T-cell (primary cell): ENCODE results near the gene TFEB. TPM values are rescaled to one million over a fixed set of nuclear protein-coding genes. Genes with fewer than 3 reads are reported as not detected.

Source experiments
- ATAC-seq, 4 experiments: fragments of 200-7000 bp in 3 of 4; fragments of 150-1000 bp in 1 of 4; cut with Tn5 transposase; replicated peaks in 1 of 4; 1 replicate in 3 of 4; 2 replicates in 1 of 4; pipeline ENCODE4 v1.10.0; 2021; ENCODE audit warnings: moderate library complexity in 3 of 4, mild to moderate bottlenecking in 2 of 4, moderate number of reproducible peaks in 1 of 4
- CTCF ChIA-PET, 2 donors: fragments of 300-600 bp; sonication (Branson Sonifier 250); formaldehyde crosslinking; loops; one replicate each; lab custom pipeline; 2022; ENCODE audit warnings: antibody characterized with exemption in 2 of 2; lab: Charles Lee
- POLR2A ChIA-PET, 2 donors: fragments of 300-600 bp; sonication (Branson Sonifier 250); formaldehyde crosslinking; loops; one replicate each; lab custom pipeline; 2022; ENCODE audit warnings: antibody characterized with exemption in 2 of 2; lab: Charles Lee
- DNase-seq, 35 experiments: peaks; one replicate each; pipeline versions ENCODE4 v3.0.0 to v3.0.0-alpha.2; 2013 to 2023
- H3K27ac ChIP-seq: one replicate; pipeline ENCODE4 v1.5.1; 2013; ENCODE audit warnings: low read length
- H3K27me3 ChIP-seq, 2 experiments: replicated peaks in 1 of 2; 1 replicate in 1 of 2; 2 replicates in 1 of 2; pipeline versions ENCODE4 v1.6.1 to v1.7.0; 2013; ENCODE audit warnings: low read length in 1 of 2, mixed read lengths in 1 of 2; ENCODE audit not compliant: control insufficient read depth in 2 of 2, insufficient read depth in 2 of 2; ENCODE audit errors: extremely low read depth in 1 of 2
- H3K36me3 ChIP-seq, 2 donors: 1 replicate in 1 of 2; 2 replicates in 1 of 2; pipeline versions ENCODE4 v1.6.1 to v1.7.0; 2013; ENCODE audit warnings: low read length in 1 of 2; ENCODE audit not compliant: control insufficient read depth in 2 of 2, insufficient read depth in 1 of 2; ENCODE audit errors: extremely low read depth in 1 of 2
- H3K4me1 ChIP-seq, 2 experiments: 1 replicate in 1 of 2; 2 replicates in 1 of 2; pipeline versions ENCODE4 v1.6.1 to v1.7.0; 2013; ENCODE audit warnings: low read length in 2 of 2, mixed read lengths in 1 of 2; ENCODE audit not compliant: insufficient read depth in 2 of 2, control insufficient read depth in 1 of 2; ENCODE audit errors: extremely low read depth in 1 of 2
- H3K4me3 ChIP-seq, 2 donors: 1 replicate in 1 of 2; 2 replicates in 1 of 2; pipeline versions ENCODE4 v1.5.1 to v1.7.0; 2013; ENCODE audit warnings: mild to moderate bottlenecking in 2 of 2, low read length in 1 of 2, moderate library complexity in 1 of 2; ENCODE audit not compliant: control insufficient read depth in 1 of 2; ENCODE audit errors: extremely low read depth in 1 of 2
- H3K9me3 ChIP-seq: 2 replicates; pipeline ENCODE4 v1.7.0; 2013
- H3K27ac Mint-ChIP-seq, 2 donors: one replicate each; pipeline ENCODE4 v1.8.0; 2020 to 2021; ENCODE audit warnings: mild to moderate bottlenecking in 2 of 2, mixed read lengths in 2 of 2
- H3K27me3 Mint-ChIP-seq, 2 donors: one replicate each; pipeline ENCODE4 v1.8.0; 2021 to 2022; ENCODE audit warnings: mixed read lengths in 2 of 2
- H3K36me3 Mint-ChIP-seq: one replicate; pipeline ENCODE4 v1.8.0; 2021; ENCODE audit warnings: mixed read lengths
- H3K4me1 Mint-ChIP-seq, 3 donors: one replicate each; pipeline ENCODE4 v1.8.0; 2020 to 2022; ENCODE audit warnings: mixed read lengths in 3 of 3, mild to moderate bottlenecking in 1 of 3
- H3K4me3 Mint-ChIP-seq, 3 donors: one replicate each; pipeline ENCODE4 v1.8.0; 2020 to 2022; ENCODE audit warnings: mild to moderate bottlenecking in 3 of 3, mixed read lengths in 3 of 3, moderate library complexity in 3 of 3
- H3K9me3 Mint-ChIP-seq, 3 donors: one replicate each; pipeline ENCODE4 v1.8.0; 2020 to 2022; ENCODE audit warnings: mixed read lengths in 3 of 3
- whole genome bisulfite sequencing: methylation state at CpG from one replicate; pipeline ENCODE4 v1.1.5; 2013; ENCODE audit warnings: missing lambda C conversion rate; ENCODE audit not compliant: insufficient coverage; 5-methylcytosine and 5-hydroxymethylcytosine counted together
- total RNA-seq, 35 experiments: library from RNA in 6 of 35; stranded (reverse) in 6 of 35; fragments of 120-200 nt in 1 of 35; gene quantifications; one replicate each; pipeline versions ENCODE4 v1.2.1 to v1.2.4 and lab custom pipeline; 2013 to 2026

TFEB gene
- total RNA-seq, 5 donors from 2014 or later (not counting 1 experiment from before 2014, with no cell fraction given), result 18.9 to 28.1 (median 19.5) TPM

DNA sequence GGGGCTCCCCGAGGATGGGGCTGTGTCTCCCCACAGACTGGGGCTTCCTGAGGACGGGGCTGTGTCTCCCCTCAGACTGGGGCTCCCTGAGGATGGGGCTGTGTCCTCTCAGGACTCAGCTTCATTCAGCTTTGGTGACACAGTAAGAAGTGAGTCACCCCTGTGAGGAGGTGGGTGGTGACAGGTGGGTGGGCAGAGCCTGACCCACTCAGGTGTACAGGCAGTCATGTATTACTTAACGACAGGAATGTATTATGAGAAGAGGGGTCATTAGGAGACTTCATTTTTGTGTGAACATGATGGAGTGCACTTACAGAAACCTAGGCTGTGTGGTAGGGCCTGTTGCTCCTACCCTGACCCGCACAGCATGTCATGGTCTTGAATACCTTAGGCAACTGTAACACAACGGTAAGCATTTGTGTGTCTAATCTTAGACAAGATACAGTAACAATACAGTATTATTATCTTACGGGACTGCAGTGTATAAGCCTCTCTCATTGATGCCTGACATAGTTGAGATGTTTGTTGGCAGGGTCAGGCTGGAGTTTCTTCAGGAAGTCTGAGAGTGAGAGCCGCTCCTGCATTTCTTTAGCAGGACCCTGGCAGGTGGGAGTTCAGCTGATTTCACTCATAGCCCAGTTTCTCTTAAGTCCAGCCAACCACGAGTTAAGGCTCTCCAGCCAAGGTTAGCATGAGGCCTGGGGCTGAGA, 22.7 kb upstream of the TFEB start:
- CTCF ChIA-PET, result no interaction called here

DNA sequence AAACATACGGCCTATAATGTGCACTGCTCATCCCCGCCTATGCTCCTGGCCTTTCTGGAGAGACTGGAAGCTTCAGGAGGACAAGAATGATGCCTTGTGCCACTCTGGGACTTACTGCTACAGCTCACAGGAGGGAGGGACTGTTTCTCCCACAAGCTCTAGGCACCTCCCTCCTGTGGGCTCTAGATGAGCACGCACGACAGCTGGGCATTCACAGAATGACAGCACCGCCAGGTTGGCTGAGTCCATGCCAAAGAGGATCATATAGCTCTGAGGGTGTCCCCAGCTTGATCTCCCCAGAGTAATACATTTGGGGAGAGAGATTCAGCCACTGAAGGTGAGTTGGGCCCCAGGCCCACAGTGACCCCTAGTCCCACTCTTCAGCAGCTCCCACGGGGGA, 21.9 kb upstream of the TFEB start:
- ChIA-PET POLR2A (interaction anchor here in 1 of 2 donors (0.6 kb wide), 1 partner anchor 9 kb away, joined by 3 read pairs; no protein-coding TSS in a partner anchor), CTCF (no interaction called here)
- ATAC-seq (no peak), DNase-seq (no peak)
- 86% methylated on average over 2 of the region's 6 CpGs for WGBS
- Histone ChIP-seq H3K9me3 (no peaks in the 10 kb centered on the region), H3K4me3 (no peak overlapping the region), H3K27ac (no peak overlapping the region), H3K36me3 (no peaks in the 10 kb centered on the region), H3K4me1 (peaks cover 2 to 3% of the 10 kb centered on the region in 2 experiments), H3K27me3 (peaks cover 0 to 12% of the 10 kb centered on the region in 2 experiments)
- H3K27ac Mint-ChIP-seq, result no peak overlapping the region
- no peaks in the 10 kb centered on the region for H3K27me3 Mint-ChIP-seq
- H3K4me3 Mint-ChIP-seq, result no peak overlapping the region
- H3K4me1 Mint-ChIP-seq, result peaks cover 0 to 3% (median 0%) of the 10 kb centered on the region in 3 donors
- H3K36me3 Mint-ChIP-seq, result no peaks in the 10 kb centered on the region
- H3K9me3 Mint-ChIP-seq, result no peaks in the 10 kb centered on the region

More for the DNA sequence above, 22.7 kb upstream of the TFEB start:
- ATAC-seq, result no peak
- H3K27me3 ChIP-seq, result peaks cover 0 to 10% of the 10 kb centered on the region in 2 experiments
- Mint-ChIP-seq H3K27me3 (peaks cover 0 to 2% of the 10 kb centered on the region in 2 donors), H3K4me1 (peaks cover 0 to 3% (median 0%) of the 10 kb centered on the region in 3 donors), H3K36me3 (no peaks in the 10 kb centered on the region), H3K4me3 (no peak overlapping the region), H3K9me3 (no peaks in the 10 kb centered on the region), H3K27ac (no peak overlapping the region)
- DNase-seq, result no peak
- peaks cover 2 to 3% of the 10 kb centered on the region in 2 experiments for H3K4me1 ChIP-seq
- WGBS, result 83% methylated on average over 2 of the region's 8 CpGs
- H3K9me3 ChIP-seq, result no peaks in the 10 kb centered on the region
- H3K4me3 ChIP-seq, result no peak overlapping the region
- H3K36me3 ChIP-seq, result no peaks in the 10 kb centered on the region
- no peak overlapping the region for H3K27ac ChIP-seq
- POLR2A ChIA-PET, result no interaction called here

GRCh38 chr6:41756354-41756753, 20.9 kb upstream of the TFEB start:
- Histone ChIP-seq H3K27ac (no peak overlapping the region), H3K36me3 (no peaks in the 10 kb centered on the region), H3K4me1 (peaks cover 2 to 3% of the 10 kb centered on the region in 2 experiments), H3K9me3 (no peaks in the 10 kb centered on the region), H3K27me3 (peaks cover 0 to 12% of the 10 kb centered on the region in 2 experiments), H3K4me3 (no peak overlapping the region)
- peaks cover 0 to 3% (median 0%) of the 10 kb centered on the region in 3 donors for H3K4me1 Mint-ChIP-seq
- peak in 2 of 4 experiments; percentile 36 for ATAC-seq
- H3K4me3 Mint-ChIP-seq, result no peak overlapping the region
- no peak overlapping the region for H3K27ac Mint-ChIP-seq
- WGBS, result 27% methylated on average over 6 of the region's 13 CpGs
- CTCF ChIA-PET, result interaction anchor here in 1 of 2 donors (0.7 kb wide), 1 partner anchor 155 kb away, joined by 3 read pairs; no protein-coding TSS in a partner anchor
- H3K9me3 Mint-ChIP-seq, result no peaks in the 10 kb centered on the region
- H3K36me3 Mint-ChIP-seq, result no peaks in the 10 kb centered on the region
- DNase-seq, result no peak
- POLR2A ChIA-PET, result no interaction called here
- H3K27me3 Mint-ChIP-seq, result no peaks in the 10 kb centered on the region

DNA sequence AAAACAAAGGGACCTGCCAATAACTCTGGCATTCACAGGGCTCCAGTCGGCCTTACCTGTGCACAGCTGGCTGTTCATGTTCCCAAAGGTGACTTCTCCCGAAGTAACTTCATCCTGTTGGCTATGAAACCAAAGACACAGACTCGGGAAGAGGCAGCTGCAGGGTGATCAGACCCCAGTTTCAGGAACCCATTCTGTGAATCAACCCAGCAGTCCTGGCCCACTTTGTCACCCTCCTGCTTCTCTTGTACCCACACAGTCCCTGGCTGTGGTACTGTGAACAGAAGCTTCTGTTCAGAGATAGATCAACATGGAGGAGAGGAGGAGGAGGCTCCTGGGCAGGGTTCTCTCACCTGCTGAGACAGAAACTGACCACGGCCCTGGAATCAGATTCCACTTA, 20.5 kb upstream of the TFEB start:
- H3K4me1 Mint-ChIP-seq, result peaks cover 0 to 3% (median 0%) of the 10 kb centered on the region in 3 donors
- DNase-seq, result no peak
- no peak overlapping the region for H3K27ac Mint-ChIP-seq
- H3K9me3 ChIP-seq, result no peaks in the 10 kb centered on the region
- no peak overlapping the region for H3K4me3 Mint-ChIP-seq
- peaks cover 0 to 12% of the 10 kb centered on the region in 2 experiments for H3K27me3 ChIP-seq
- H3K27me3 Mint-ChIP-seq, result no peaks in the 10 kb centered on the region
- 73% methylated on average over 4 of the region's 4 CpGs for WGBS
- no peaks in the 10 kb centered on the region for H3K36me3 Mint-ChIP-seq
- H3K4me1 ChIP-seq, result peaks cover 2 to 3% of the 10 kb centered on the region in 2 experiments
- no peak overlapping the region for H3K4me3 ChIP-seq
- ChIA-PET POLR2A (no interaction called here), CTCF (interaction anchor here in 1 of 2 donors (0.7 kb wide), 1 partner anchor 155 kb away, joined by 3 read pairs; no protein-coding TSS in a partner anchor)
- no peaks in the 10 kb centered on the region for H3K9me3 Mint-ChIP-seq
- no peak for ATAC-seq
- no peak overlapping the region for H3K27ac ChIP-seq
- no peaks in the 10 kb centered on the region for H3K36me3 ChIP-seq

DNA sequence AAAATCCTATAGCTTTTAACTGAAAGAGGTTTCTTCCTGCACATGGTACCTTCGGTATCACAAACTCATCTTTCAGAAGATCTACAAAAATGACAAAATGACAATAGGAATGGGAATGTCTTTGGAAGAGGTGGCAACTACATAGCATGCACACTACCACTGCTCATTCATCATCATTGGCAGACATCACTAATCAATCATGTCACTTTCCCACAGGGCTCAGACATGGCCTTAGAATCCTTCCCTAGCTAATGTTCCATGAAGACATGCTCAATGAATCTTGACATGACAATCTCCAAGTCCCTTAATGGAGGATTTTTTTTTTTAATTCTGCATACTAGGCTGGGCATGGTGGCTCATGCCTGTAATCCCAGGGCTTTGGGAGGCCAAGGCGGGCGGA, 15.0 kb upstream of the TFEB start:
- Mint-ChIP-seq H3K9me3 (no peaks in the 10 kb centered on the region), H3K36me3 (no peaks in the 10 kb centered on the region), H3K4me1 (no peaks in the 10 kb centered on the region), H3K4me3 (no peak overlapping the region), H3K27me3 (no peaks in the 10 kb centered on the region), H3K27ac (no peak overlapping the region)
- H3K27me3 ChIP-seq, result peaks cover 0 to 15% of the 10 kb centered on the region in 2 experiments
- DNase-seq (no peak), ATAC-seq (no peak)
- no peaks in the 10 kb centered on the region for H3K9me3 ChIP-seq
- ChIA-PET POLR2A (no interaction called here), CTCF (interaction anchor here in 1 of 2 donors (0.5 kb wide), 1 partner anchor 782 kb away, joined by 3 read pairs; no protein-coding TSS in a partner anchor)
- H3K4me1 ChIP-seq, result no peaks in the 10 kb centered on the region
- H3K36me3 ChIP-seq, result no peaks in the 10 kb centered on the region
- H3K27ac ChIP-seq, result no peak overlapping the region
- H3K4me3 ChIP-seq, result no peak overlapping the region
- WGBS, result no CpG with 5 or more reads among the region's 3 CpGs

GRCh38 chr6:41748542-41748941, 13.1 kb upstream of the TFEB start:
- H3K4me3 ChIP-seq, result no peak overlapping the region
- no peak for DNase-seq
- no peak overlapping the region for H3K27ac ChIP-seq
- Mint-ChIP-seq H3K9me3 (no peaks in the 10 kb centered on the region), H3K4me3 (no peak overlapping the region), H3K27me3 (no peaks in the 10 kb centered on the region), H3K27ac (no peak overlapping the region), H3K4me1 (no peaks in the 10 kb centered on the region), H3K36me3 (no peaks in the 10 kb centered on the region)
- H3K4me1 ChIP-seq, result no peaks in the 10 kb centered on the region
- no peak for ATAC-seq
- peaks cover 0 to 15% of the 10 kb centered on the region in 2 experiments for H3K27me3 ChIP-seq
- CTCF ChIA-PET, result interaction anchor here in 1 of 2 donors (0.5 kb wide), 1 partner anchor 83 kb away, joined by 3 read pairs; no protein-coding TSS in a partner anchor
- POLR2A ChIA-PET, result interaction anchor here in 1 of 2 donors (0.6 kb wide), 1 partner anchor 9 kb away, joined by 3 read pairs; no protein-coding TSS in a partner anchor
- H3K36me3 ChIP-seq, result no peaks in the 10 kb centered on the region
- WGBS, result 100% methylated on average over 2 of the region's 3 CpGs
- no peaks in the 10 kb centered on the region for H3K9me3 ChIP-seq
